Measurements from ENCODE around the gene TMEM245. TPM values are rescaled to one million over a fixed set of nuclear protein-coding genes. Genes with fewer than 3 reads are reported as not detected.

The TMEM245 gene
- total RNA-seq, 4 donors from 2014 or later = 55.8 to 95.9 (median 88.6) TPM

DNA sequence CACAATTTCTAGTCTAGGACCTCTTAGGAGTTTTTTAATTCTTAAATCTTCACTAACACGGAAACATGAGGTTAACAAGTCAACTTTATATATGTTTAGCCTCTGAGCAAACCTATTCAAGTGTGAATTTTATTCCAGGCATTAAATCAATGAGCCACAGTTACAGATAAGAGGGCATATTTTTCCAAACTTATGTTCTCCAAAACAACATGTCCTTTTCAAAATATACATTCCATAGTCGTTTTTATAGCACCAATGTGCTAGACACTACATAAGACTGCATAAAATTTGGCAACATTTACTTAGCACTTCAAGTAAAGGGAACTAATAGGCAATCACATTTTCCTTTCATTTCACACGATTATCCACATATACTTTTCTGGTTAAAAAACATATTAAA, 6.5 kb downstream of the TMEM245 start:
- TF ChIP-seq, protein P1, sequence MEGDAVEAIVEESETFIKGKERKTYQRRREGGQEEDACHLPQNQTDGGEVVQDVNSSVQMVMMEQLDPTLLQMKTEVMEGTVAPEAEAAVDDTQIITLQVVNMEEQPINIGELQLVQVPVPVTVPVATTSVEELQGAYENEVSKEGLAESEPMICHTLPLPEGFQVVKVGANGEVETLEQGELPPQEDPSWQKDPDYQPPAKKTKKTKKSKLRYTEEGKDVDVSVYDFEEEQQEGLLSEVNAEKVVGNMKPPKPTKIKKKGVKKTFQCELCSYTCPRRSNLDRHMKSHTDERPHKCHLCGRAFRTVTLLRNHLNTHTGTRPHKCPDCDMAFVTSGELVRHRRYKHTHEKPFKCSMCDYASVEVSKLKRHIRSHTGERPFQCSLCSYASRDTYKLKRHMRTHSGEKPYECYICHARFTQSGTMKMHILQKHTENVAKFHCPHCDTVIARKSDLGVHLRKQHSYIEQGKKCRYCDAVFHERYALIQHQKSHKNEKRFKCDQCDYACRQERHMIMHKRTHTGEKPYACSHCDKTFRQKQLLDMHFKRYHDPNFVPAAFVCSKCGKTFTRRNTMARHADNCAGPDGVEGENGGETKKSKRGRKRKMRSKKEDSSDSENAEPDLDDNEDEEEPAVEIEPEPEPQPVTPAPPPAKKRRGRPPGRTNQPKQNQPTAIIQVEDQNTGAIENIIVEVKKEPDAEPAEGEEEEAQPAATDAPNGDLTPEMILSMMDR (IDR thresholded peaks at IDR 0.05; ENCODE audit: low read depth) = no peak

DNA sequence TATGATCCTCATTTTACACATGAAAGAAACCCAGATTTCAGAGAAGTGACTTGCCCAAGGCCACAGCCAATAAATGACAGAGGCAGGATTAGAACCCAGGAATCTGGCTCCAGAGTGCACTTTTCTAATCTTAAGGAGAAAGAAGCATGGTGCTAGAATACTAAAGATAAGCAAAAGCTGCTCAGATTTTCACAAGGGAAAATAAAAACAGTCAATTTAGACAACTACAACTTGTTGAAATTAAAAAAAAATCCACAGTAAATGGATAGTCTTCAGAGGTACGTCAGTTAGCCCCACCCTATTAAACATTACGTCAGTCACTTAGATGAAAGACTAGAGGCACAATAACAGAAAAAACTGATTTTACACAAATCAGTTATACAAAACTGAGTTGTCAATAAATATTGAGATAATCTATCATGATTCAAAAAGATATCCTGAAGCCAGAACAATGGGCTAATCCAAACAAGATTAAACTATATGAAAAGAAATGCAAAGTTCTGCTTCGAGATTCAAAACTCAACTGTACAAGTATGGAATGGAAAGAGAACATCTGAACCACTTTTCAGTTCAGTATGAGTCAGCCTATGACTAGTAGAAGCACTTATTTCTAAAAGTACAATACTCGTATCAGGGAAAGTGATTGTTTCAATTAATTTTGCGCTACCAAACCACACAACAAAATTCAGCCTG, 9.3 kb downstream of the TMEM245 start:
- TF ChIP-seq, protein P1 (IDR thresholded peaks at IDR 0.05; ENCODE audit: low read depth) = no peak

DNA sequence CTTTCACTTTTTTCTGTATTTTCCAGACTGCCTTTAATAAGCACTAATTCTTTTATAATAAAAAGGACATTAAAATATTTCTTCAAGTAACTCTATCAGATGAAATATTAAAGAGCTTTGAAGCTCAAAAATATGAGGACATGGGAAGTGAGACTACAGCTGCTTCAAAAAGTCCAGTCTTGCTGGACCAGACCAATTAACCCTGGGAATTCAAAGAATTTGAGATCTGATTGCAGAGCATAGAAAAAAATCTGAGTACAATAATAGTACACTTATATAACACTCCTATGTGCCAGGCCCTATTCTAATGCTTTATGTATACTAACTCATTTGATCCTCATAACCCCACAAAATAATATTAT, 9.8 kb downstream of the TMEM245 start:
- TF ChIP-seq, protein P1 (IDR thresholded peaks at IDR 0.05; ENCODE audit: low read depth) = no peak

DNA sequence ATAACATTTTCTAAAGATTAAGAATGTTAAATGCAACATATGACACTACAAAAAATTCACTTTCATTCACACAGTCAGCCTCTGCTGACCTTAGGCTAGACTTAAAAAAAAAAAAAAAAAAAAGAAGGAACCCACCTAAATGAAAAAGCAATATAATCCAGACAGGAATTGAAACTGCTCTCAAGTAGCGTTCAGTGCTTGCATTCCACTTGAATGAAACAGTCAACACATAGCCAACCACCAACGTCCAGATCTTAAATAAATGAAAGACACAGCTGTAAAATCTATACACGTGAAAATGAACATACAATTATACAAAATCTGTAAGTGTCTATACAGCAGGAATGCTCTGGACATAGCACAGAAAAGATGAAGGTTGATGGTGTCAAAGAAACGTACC, 11.4 kb downstream of the TMEM245 start:
- TF ChIP-seq, protein P1 (IDR thresholded peaks at IDR 0.05; ENCODE audit: low read depth) = no peak

DNA sequence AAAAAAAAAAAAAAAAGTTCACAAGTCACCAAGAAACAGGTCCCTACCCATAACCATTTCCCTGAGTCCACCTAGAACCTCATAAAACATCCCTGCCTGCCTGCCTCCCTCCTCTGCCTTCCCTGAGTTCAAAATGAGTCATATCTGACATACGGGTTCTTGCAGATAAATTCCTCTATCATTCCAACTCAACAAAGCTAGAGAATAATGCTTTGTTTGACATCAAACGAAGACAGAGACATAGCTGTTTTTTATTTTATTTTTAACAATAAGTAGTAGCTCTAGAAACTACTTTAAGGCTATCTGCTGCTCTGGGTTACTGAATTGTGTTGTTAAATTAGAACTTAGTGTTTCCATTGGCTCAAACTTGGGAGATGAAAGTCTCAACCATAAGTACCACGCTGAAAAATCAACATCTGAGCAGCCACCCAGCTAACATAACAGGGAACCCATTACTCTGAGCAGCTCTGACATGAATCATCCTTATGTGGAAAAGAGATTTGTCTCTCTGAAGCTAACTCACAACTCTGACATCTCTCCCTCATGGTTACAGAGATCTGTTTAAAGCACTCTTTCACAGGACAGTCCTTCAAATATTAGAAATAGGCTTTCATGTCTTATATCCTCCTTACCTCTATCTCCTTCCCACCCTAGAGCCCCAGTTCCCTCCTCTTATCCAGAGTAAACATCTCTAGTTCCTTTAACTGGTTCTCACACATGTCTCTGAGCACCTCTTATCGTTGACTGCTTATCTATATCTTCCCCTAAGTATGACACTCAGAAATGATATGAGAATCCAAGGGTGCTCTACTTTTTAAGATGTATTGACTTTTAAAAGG, 12.1 kb downstream of the TMEM245 start:
- TF ChIP-seq, protein P1 (IDR thresholded peaks at IDR 0.05; ENCODE audit: low read depth) = no peak

DNA sequence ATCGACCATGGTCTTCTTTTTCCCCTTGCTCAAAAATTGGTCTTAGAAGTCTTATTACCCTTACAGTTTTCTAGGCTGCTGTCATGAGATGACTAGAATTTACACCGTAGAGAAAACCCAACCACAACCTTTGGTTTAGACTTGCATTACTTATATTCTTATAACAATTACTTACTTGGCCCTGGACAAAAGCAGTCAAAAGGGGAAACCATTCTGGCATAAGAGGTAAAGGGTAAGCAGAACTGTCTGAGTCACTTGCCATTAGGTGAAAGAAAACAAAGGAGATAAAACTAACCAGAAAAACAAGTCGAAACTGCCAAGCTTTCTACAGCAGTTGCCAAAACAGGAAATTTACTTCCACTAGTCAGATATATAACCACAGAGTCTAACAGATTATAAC, 17.9 kb downstream of the TMEM245 start:
- TF ChIP-seq, protein P1 (IDR thresholded peaks at IDR 0.05; ENCODE audit: low read depth) = no peak

DNA sequence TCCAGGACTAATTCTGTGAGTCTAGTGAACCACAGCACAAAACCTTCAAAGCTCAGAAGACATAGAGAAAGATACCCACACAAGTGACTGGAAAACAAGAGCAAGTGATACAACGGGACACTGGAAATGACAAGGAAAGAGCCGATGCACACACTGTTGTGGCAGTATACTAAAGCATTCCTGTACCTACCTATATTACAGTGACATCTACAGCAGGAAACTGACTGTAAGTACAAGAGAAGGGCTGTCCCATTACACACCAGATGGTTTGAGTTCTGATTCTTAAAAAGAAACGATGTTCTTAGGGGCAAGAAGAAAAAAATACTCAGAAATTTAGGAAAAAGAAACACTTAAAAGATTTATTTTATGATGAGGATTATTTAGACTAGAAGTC, 18.5 kb downstream of the TMEM245 start:
- TF ChIP-seq, protein P1 (IDR thresholded peaks at IDR 0.05; ENCODE audit: low read depth) = no peak
